NB4 (cell line): Measurements from ENCODE around the gene ARHGAP30.

ENCODE experiments used
- DNase-seq: peaks from one replicate; pipeline ENCODE4 v3.0.0; 2010; ENCODE audit warnings: low read depth
- H3K4me3 ChIP-seq: one replicate; pipeline ENCODE4 v1.5.1; 2011; ENCODE audit warnings: mild to moderate bottlenecking, low read depth, low read length, moderate library complexity
- MYC ChIP-seq: IDR thresholded peaks from 2 replicates; pipeline ENCODE4 v1.6.1; 2011; ENCODE audit warnings: low read depth, low read length
- POLR2A ChIP-seq: IDR thresholded peaks from 2 replicates; pipeline ENCODE4 v1.6.1; 2011; ENCODE audit warnings: mild to moderate bottlenecking; ENCODE audit not compliant: insufficient read length; ENCODE audit errors: extremely low read depth
- TF ChIP-seq, protein P1 (sequence below): IDR thresholded peaks from one replicate; pipeline ENCODE4 v1.5.1; 2012; ENCODE audit warnings: low read depth, low read length
- TF ChIP-seq, protein P2 (sequence below): IDR thresholded peaks from 2 replicates; pipeline ENCODE4 v1.6.1; 2011; ENCODE audit warnings: low read depth, low read length

Gene ARHGAP30

DNA sequence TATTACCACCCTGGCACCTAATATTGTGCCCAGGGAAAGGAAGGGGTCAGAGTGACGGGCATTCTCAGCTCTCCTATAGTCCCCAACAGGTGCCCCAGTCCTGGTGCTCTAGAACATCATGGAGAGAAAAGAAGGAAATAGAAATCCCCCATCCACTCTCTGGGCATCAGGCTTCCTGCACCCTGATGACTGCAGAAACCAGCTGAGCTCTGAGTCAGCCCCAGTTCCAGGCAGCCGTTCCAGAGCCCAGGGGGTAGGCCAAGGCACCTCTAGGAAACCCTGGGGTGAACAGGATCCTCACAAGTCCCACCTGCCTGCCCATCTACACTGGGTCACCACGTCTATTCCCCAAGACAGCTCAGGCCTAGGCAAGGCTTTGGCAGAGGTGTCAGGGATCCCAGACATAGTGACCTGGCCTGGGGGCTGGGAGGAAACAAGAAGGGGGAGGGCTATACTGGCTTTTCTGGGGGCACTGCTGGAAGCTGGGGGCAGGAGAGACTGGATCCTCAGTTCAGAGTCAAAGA lies 19.0 kb upstream of the ARHGAP30 start:
- no peak for DNase-seq

GRCh38 chr1:161086457-161086856 lies 16.8 kb upstream of the ARHGAP30 start:
- no peak for DNase-seq
- H3K4me3 ChIP-seq: no peak overlapping the region
- TF ChIP-seq, protein P1, sequence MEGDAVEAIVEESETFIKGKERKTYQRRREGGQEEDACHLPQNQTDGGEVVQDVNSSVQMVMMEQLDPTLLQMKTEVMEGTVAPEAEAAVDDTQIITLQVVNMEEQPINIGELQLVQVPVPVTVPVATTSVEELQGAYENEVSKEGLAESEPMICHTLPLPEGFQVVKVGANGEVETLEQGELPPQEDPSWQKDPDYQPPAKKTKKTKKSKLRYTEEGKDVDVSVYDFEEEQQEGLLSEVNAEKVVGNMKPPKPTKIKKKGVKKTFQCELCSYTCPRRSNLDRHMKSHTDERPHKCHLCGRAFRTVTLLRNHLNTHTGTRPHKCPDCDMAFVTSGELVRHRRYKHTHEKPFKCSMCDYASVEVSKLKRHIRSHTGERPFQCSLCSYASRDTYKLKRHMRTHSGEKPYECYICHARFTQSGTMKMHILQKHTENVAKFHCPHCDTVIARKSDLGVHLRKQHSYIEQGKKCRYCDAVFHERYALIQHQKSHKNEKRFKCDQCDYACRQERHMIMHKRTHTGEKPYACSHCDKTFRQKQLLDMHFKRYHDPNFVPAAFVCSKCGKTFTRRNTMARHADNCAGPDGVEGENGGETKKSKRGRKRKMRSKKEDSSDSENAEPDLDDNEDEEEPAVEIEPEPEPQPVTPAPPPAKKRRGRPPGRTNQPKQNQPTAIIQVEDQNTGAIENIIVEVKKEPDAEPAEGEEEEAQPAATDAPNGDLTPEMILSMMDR: no peak
- TF ChIP-seq MYC: no peak
- TF ChIP-seq, protein P2, sequence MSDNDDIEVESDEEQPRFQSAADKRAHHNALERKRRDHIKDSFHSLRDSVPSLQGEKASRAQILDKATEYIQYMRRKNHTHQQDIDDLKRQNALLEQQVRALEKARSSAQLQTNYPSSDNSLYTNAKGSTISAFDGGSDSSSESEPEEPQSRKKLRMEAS: no peak
- TF ChIP-seq POLR2A: no peak

More for the DNA sequence above, 19.0 kb upstream of the ARHGAP30 start:
- H3K4me3 ChIP-seq: no peak overlapping the region
- TF ChIP-seq POLR2A (no peak), MYC (no peak)
- TF ChIP-seq, protein P2: no peak
- TF ChIP-seq, protein P1: no peak

DNA sequence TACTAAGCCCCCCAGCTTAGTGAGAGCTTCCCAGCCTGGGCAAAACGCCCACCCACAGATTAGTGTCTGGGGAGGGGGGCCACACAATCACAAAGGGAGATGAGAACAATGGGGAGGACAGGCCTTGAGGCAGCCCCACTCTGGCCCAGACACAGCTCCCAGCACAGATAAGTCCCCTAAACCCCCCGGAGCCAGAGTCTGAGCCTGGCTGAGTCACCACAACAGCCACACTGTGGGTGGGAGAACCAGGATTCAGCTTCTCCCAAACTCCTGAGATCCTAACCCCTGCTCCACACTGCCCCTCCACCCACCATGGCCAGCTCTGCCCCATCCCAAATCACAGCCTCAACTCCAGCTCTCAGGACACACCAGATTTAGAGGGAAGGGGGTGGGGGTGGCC lies 15.5 kb upstream of the ARHGAP30 start:
- H3K4me3 ChIP-seq: no peak overlapping the region
- no peak for DNase-seq
- TF ChIP-seq, protein P1: no peak
- TF ChIP-seq, protein P2: no peak
- TF ChIP-seq POLR2A: no peak
- no peak for TF ChIP-seq MYC

- TF ChIP-seq, protein P2: no peak
- TF ChIP-seq POLR2A: no peak
- TF ChIP-seq, protein P1: no peak
- no peak for TF ChIP-seq MYC
- no peak overlapping the region for H3K4me3 ChIP-seq
- DNase-seq: no peak
Measured at GRCh38 chr1:161084597-161084988, 14.9 kb upstream of the ARHGAP30 start.

DNA sequence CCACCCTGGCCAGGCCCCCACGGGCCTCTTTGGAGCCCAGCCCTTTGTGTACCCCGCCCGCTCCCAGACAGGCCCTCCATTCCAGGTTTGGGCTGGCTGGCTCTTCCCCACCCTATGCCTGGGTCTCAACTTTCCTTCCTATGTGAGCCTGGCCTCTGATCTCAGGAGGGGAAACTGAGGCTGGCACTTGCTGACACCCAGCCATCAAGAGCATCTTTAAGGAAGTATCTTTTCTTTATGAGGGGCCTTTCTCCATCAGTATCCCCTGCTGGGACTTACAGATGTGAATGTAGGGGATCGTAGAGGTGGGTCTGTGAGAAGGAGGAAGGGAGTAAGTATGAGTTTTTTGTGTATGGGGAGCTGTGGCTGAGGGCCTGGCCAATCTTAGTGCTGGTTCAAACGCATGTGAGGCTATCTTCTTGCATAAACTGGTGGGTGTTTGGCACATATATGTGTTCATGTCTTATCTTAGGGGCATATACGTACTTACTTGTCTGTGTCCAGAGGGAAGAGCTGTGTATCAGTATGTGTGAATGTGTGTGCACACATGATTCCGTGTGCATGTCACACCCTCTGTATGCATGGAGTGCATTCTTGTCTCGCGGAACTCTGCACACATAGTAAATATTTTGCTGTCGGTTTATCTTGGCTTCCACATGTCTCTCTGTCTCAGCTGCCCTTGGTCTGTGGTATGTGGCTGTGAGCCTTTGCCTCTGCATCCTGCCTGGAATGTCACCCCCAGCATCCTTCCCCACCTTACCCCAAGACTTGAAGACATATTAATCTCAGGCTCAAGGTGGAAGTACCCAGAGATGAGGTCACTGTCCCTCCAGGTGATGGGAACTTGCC lies 14.3 kb upstream of the ARHGAP30 start:
- DNase-seq: peak; percentile 68
- TF ChIP-seq, protein P2: no peak
- TF ChIP-seq, protein P1: no peak
- TF ChIP-seq POLR2A (no peak), MYC (no peak)
- no peak overlapping the region for H3K4me3 ChIP-seq
